ENCODE data around the gene PDIK1L.

- TF ChIP-seq CTCF (IDR thresholded peaks at IDR 0.05) (no peak), EZH2 (IDR thresholded peaks at IDR 0.05; ENCODE audit: borderline replicate concordance, insufficient read depth, low read depth, low read length, poor library complexity, severe bottlenecking) (no peak)
Measured at GRCh38 chr1:26079960-26080814, 31.4 kb upstream of the PDIK1L start.

Data from B cell (primary cell).